Stomach (tissue), 4 donors: ENCODE data around the gene NID2.

Source experiments
- EP300 ChIP-seq: sonication (generic); formaldehyde crosslinking; IDR thresholded peaks from one replicate; pipeline ENCODE4 v1.6.1; 2017; ENCODE audit warnings: antibody characterized with exemption
- POLR2A ChIP-seq, 4 donors: fragments of 450-650 bp; IDR thresholded peaks; one replicate each; pipeline ENCODE4 v1.6.1; 2016; ENCODE audit warnings: antibody characterized with exemption in 4 of 4, control low read depth in 2 of 4, mild to moderate bottlenecking in 1 of 4, moderate library complexity in 1 of 4
- TF ChIP-seq, protein P1 (sequence below), 7 experiments: fragments of 450-650 bp in 4 of 7; fragments of 200-600 bp in 3 of 7; sonication (generic) in 3 of 7; IDR thresholded peaks; one replicate each; pipeline ENCODE4 v1.5.1; 2016 to 2019; ENCODE audit warnings: antibody characterized with exemption in 7 of 7, control low read depth in 2 of 7, mild to moderate bottlenecking in 1 of 7

DNA sequence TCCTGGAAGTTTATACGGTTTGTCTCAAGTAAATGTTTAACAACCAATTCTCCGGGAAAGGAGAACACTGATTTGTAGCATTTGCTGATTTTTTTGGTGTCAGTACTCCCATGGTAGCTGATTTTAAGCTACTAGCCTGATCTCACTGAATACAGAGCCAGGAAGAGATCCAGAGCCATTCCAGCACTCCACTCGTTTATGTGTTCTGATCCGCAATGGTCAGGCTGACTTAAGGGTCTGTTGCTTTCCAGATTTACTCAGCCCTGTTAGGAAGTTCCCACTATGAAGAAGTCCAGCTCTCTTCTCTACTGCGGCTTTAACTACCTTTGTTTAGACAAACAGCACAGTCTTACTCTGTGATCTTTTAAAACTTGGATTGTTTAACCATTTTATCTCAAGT lies 38.0 kb upstream of the NID2 start:
- TF ChIP-seq, protein P1, sequence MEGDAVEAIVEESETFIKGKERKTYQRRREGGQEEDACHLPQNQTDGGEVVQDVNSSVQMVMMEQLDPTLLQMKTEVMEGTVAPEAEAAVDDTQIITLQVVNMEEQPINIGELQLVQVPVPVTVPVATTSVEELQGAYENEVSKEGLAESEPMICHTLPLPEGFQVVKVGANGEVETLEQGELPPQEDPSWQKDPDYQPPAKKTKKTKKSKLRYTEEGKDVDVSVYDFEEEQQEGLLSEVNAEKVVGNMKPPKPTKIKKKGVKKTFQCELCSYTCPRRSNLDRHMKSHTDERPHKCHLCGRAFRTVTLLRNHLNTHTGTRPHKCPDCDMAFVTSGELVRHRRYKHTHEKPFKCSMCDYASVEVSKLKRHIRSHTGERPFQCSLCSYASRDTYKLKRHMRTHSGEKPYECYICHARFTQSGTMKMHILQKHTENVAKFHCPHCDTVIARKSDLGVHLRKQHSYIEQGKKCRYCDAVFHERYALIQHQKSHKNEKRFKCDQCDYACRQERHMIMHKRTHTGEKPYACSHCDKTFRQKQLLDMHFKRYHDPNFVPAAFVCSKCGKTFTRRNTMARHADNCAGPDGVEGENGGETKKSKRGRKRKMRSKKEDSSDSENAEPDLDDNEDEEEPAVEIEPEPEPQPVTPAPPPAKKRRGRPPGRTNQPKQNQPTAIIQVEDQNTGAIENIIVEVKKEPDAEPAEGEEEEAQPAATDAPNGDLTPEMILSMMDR (IDR thresholded peaks at IDR 0.05): no peak
- TF ChIP-seq EP300: no peak
- TF ChIP-seq POLR2A (IDR thresholded peaks at IDR 0.05): no peak
